ENCODE data around the gene PHETA1. TPM values are rescaled to one million over a fixed set of nuclear protein-coding genes. Genes with fewer than 3 reads are reported as not detected.

Gene PHETA1
- total RNA-seq, 5 donors from 2014 or later (not counting 1 experiment from before 2014, with no cell fraction given), result 1.4 to 6.2 (median 5.4) TPM

- Mint-ChIP-seq H3K27me3 (no peaks in the 10 kb centered on the region), H3K27ac (peak overlapping the region; percentile 95 to 96), H3K4me1 (peaks cover 63 to 79% (median 74%) of the 10 kb centered on the region in 3 donors), H3K9me3 (no peaks in the 10 kb centered on the region), H3K4me3 (peak overlapping the region in 1 of 3 donors; percentile 85), H3K36me3 (peaks cover 25% of the 10 kb centered on the region)
- Histone ChIP-seq H3K9me3 (no peaks in the 10 kb centered on the region), H3K4me1 (ENCODE audit: control insufficient read depth in 1 of 2, extremely low read depth in 1 of 2, insufficient read depth in 2 of 2, low read length in 2 of 2) (peaks cover 39 to 72% of the 10 kb centered on the region in 2 experiments), H3K27me3 (replicated peaks in 1 of 2; ENCODE audit: control insufficient read depth in 2 of 2, extremely low read depth in 1 of 2, insufficient read depth in 2 of 2, low read length in 1 of 2) (no peaks in the 10 kb centered on the region), H3K36me3 (ENCODE audit: control insufficient read depth in 2 of 2, extremely low read depth in 1 of 2, insufficient read depth in 1 of 2, low read length in 1 of 2) (peaks cover 0 to 10% of the 10 kb centered on the region in 2 donors), H3K27ac (ENCODE audit: low read length) (no peak overlapping the region), H3K4me3 (ENCODE audit: control insufficient read depth in 1 of 2, extremely low read depth in 1 of 2, low read length in 1 of 2) (peak overlapping the region in 1 of 2 donors; percentile 18)
- CTCF ChIA-PET, result interaction anchor here (0.6 to 3.4 kb wide), 4 partner anchors 38 to 41 kb away, joined by 3 to 39 read pairs (median 3); no protein-coding TSS in a partner anchor
- DNase-seq (no peak), ATAC-seq (replicated peaks in 1 of 4) (no peak)
- WGBS (ENCODE audit: insufficient coverage), result 98% methylated on average over 7 of the region's 12 CpGs
- POLR2A ChIA-PET, result interaction anchor here (0.5 to 1.4 kb wide), 3 partner anchors 16 to 1525 kb away, joined by 3 to 6 read pairs (median 3); no protein-coding TSS in a partner anchor
Measured at GRCh38 chr12:111413442-111414086, 44.7 kb upstream of the PHETA1 start.

- H3K36me3 ChIP-seq (ENCODE audit: control insufficient read depth in 2 of 2, extremely low read depth in 1 of 2, insufficient read depth in 1 of 2, low read length in 1 of 2), result peaks cover 0 to 12% of the 10 kb centered on the region in 2 donors
- no peaks in the 10 kb centered on the region for H3K27me3 Mint-ChIP-seq
- peaks cover 69 to 85% (median 80%) of the 10 kb centered on the region in 3 donors for H3K4me1 Mint-ChIP-seq
- peaks cover 25% of the 10 kb centered on the region for H3K36me3 Mint-ChIP-seq
- no peaks in the 10 kb centered on the region for H3K9me3 ChIP-seq
- H3K9me3 Mint-ChIP-seq, result no peaks in the 10 kb centered on the region
- CTCF ChIA-PET, result interaction anchor here (0.6 to 3.4 kb wide), 10 partner anchors 13 to 39 kb away, joined by 3 to 39 read pairs (median 4); no protein-coding TSS in a partner anchor
- H3K4me1 ChIP-seq (ENCODE audit: control insufficient read depth in 1 of 2, extremely low read depth in 1 of 2, insufficient read depth in 2 of 2, low read length in 2 of 2), result peaks cover 45 to 79% of the 10 kb centered on the region in 2 experiments
- ATAC-seq (replicated peaks in 1 of 4), result no peak
- peak overlapping the region; percentile 88 for H3K27ac ChIP-seq (ENCODE audit: low read length)
- H3K27me3 ChIP-seq (replicated peaks in 1 of 2; ENCODE audit: control insufficient read depth in 2 of 2, extremely low read depth in 1 of 2, insufficient read depth in 2 of 2, low read length in 1 of 2), result no peaks in the 10 kb centered on the region
- H3K4me3 Mint-ChIP-seq, result peak overlapping the region in 1 of 3 donors; percentile 85
- peak overlapping the region in 1 of 2 donors; percentile 18 for H3K4me3 ChIP-seq (ENCODE audit: control insufficient read depth in 1 of 2, extremely low read depth in 1 of 2, low read length in 1 of 2)
- no peak for DNase-seq
- WGBS (ENCODE audit: insufficient coverage), result 71% methylated on average over 3 of the region's 6 CpGs
- POLR2A ChIA-PET, result interaction anchor here in 1 of 2 donors (1.2 to 1.4 kb wide), 2 partner anchors 17 to 22 kb away, joined by 3 to 6 read pairs; no protein-coding TSS in a partner anchor
- H3K27ac Mint-ChIP-seq, result peak overlapping the region; percentile 95 to 96
Measured at GRCh38 chr12:111412830-111413441, 44.0 kb upstream of the PHETA1 start.

- peak overlapping the region; percentile 95 to 96 for H3K27ac Mint-ChIP-seq
- H3K27me3 Mint-ChIP-seq, result no peaks in the 10 kb centered on the region
- ATAC-seq (replicated peaks in 1 of 4), result peak; percentile 53 to 66 (median 56)
- peak in 5 of 35 experiments; percentile 9 to 41 (median 26) for DNase-seq
- peak overlapping the region in 2 of 3 donors; percentile 68 to 85 for H3K4me3 Mint-ChIP-seq
- 41% methylated on average over 5 of the region's 15 CpGs for WGBS (ENCODE audit: insufficient coverage)
- Histone ChIP-seq H3K27me3 (replicated peaks in 1 of 2; ENCODE audit: control insufficient read depth in 2 of 2, extremely low read depth in 1 of 2, insufficient read depth in 2 of 2, low read length in 1 of 2) (no peaks in the 10 kb centered on the region), H3K27ac (ENCODE audit: low read length) (peak overlapping the region; percentile 88), H3K9me3 (no peaks in the 10 kb centered on the region), H3K4me3 (ENCODE audit: control insufficient read depth in 1 of 2, extremely low read depth in 1 of 2, low read length in 1 of 2) (no peak overlapping the region), H3K36me3 (ENCODE audit: control insufficient read depth in 2 of 2, extremely low read depth in 1 of 2, insufficient read depth in 1 of 2, low read length in 1 of 2) (peaks cover 0 to 9% of the 10 kb centered on the region in 2 donors), H3K4me1 (ENCODE audit: control insufficient read depth in 1 of 2, extremely low read depth in 1 of 2, insufficient read depth in 2 of 2, low read length in 2 of 2) (peaks cover 49 to 84% of the 10 kb centered on the region in 2 experiments)
- peaks cover 76 to 89% (median 87%) of the 10 kb centered on the region in 3 donors for H3K4me1 Mint-ChIP-seq
- ChIA-PET CTCF (interaction anchor here (0.5 to 3.4 kb wide), 13 partner anchors 12 to 275 kb away, joined by 3 to 39 read pairs (median 4); no protein-coding TSS in a partner anchor), POLR2A (interaction anchor here (0.6 to 1.4 kb wide), 4 partner anchors 19 to 39 kb away, joined by 3 to 6 read pairs (median 6); no protein-coding TSS in a partner anchor)
- H3K36me3 Mint-ChIP-seq, result peaks cover 22% of the 10 kb centered on the region
- H3K9me3 Mint-ChIP-seq, result no peaks in the 10 kb centered on the region
Measured at GRCh38 chr12:111412007-111412829, 43.3 kb upstream of the PHETA1 start.

- ATAC-seq (replicated peaks in 1 of 4) (no peak), DNase-seq (no peak)
- H3K9me3 ChIP-seq, result no peaks in the 10 kb centered on the region
- peaks cover 49 to 89% of the 10 kb centered on the region in 2 experiments for H3K4me1 ChIP-seq (ENCODE audit: control insufficient read depth in 1 of 2, extremely low read depth in 1 of 2, insufficient read depth in 2 of 2, low read length in 2 of 2)
- peak overlapping the region in 1 of 3 donors; percentile 85 for H3K4me3 Mint-ChIP-seq
- H3K27me3 Mint-ChIP-seq, result no peaks in the 10 kb centered on the region
- peaks cover 81 to 88% (median 86%) of the 10 kb centered on the region in 3 donors for H3K4me1 Mint-ChIP-seq
- 95% methylated on average over 3 of the region's 8 CpGs for WGBS (ENCODE audit: insufficient coverage)
- no peaks in the 10 kb centered on the region for H3K27me3 ChIP-seq (replicated peaks in 1 of 2; ENCODE audit: control insufficient read depth in 2 of 2, extremely low read depth in 1 of 2, insufficient read depth in 2 of 2, low read length in 1 of 2)
- no peak overlapping the region for H3K4me3 ChIP-seq (ENCODE audit: control insufficient read depth in 1 of 2, extremely low read depth in 1 of 2, low read length in 1 of 2)
- CTCF ChIA-PET, result interaction anchor here (0.5 to 3.4 kb wide), 8 partner anchors 13 to 276 kb away, joined by 3 to 39 read pairs (median 5); no protein-coding TSS in a partner anchor
- peaks cover 18% of the 10 kb centered on the region for H3K36me3 Mint-ChIP-seq
- H3K9me3 Mint-ChIP-seq, result no peaks in the 10 kb centered on the region
- H3K27ac ChIP-seq (ENCODE audit: low read length), result peak overlapping the region; percentile 88
- H3K27ac Mint-ChIP-seq, result peak overlapping the region; percentile 69 to 96
- peaks cover 0 to 6% of the 10 kb centered on the region in 2 donors for H3K36me3 ChIP-seq (ENCODE audit: control insufficient read depth in 2 of 2, extremely low read depth in 1 of 2, insufficient read depth in 1 of 2, low read length in 1 of 2)
- POLR2A ChIA-PET, result interaction anchor here in 1 of 2 donors (0.7 to 1.2 kb wide), 2 partner anchors 23 to 40 kb away, joined by 3 to 5 read pairs; no protein-coding TSS in a partner anchor
Measured at GRCh38 chr12:111411185-111411764, 42.4 kb upstream of the PHETA1 start.

- ChIA-PET POLR2A (interaction anchor here in 1 of 2 donors (0.7 kb wide), 1 partner anchor 24 kb away, joined by 5 read pairs; no protein-coding TSS in a partner anchor), CTCF (interaction anchor here in 1 of 2 donors (1.1 to 3.4 kb wide), 3 partner anchors 13 to 41 kb away, joined by 3 to 39 read pairs (median 7); no protein-coding TSS in a partner anchor)
- peak overlapping the region; percentile 88 for H3K27ac ChIP-seq (ENCODE audit: low read length)
- peaks cover 0 to 4% of the 10 kb centered on the region in 2 donors for H3K36me3 ChIP-seq (ENCODE audit: control insufficient read depth in 2 of 2, extremely low read depth in 1 of 2, insufficient read depth in 1 of 2, low read length in 1 of 2)
- H3K27me3 ChIP-seq (replicated peaks in 1 of 2; ENCODE audit: control insufficient read depth in 2 of 2, extremely low read depth in 1 of 2, insufficient read depth in 2 of 2, low read length in 1 of 2), result no peaks in the 10 kb centered on the region
- peak overlapping the region in 2 of 3 donors; percentile 6 to 85 for H3K4me3 Mint-ChIP-seq
- no peaks in the 10 kb centered on the region for H3K9me3 Mint-ChIP-seq
- H3K9me3 ChIP-seq, result no peaks in the 10 kb centered on the region
- peaks cover 15% of the 10 kb centered on the region for H3K36me3 Mint-ChIP-seq
- DNase-seq, result no peak
- 76% methylated on average over 9 of the region's 12 CpGs for WGBS (ENCODE audit: insufficient coverage)
- ATAC-seq (replicated peaks in 1 of 4), result no peak
- H3K4me1 Mint-ChIP-seq, result peaks cover 81 to 85% (median 83%) of the 10 kb centered on the region in 3 donors
- H3K4me3 ChIP-seq (ENCODE audit: control insufficient read depth in 1 of 2, extremely low read depth in 1 of 2, low read length in 1 of 2), result peak overlapping the region in 1 of 2 donors; percentile 44
- H3K27ac Mint-ChIP-seq, result peak overlapping the region; percentile 80 to 81
- H3K27me3 Mint-ChIP-seq, result no peaks in the 10 kb centered on the region
- H3K4me1 ChIP-seq (ENCODE audit: control insufficient read depth in 1 of 2, extremely low read depth in 1 of 2, insufficient read depth in 2 of 2, low read length in 2 of 2), result peaks cover 49 to 89% of the 10 kb centered on the region in 2 experiments
Measured at GRCh38 chr12:111410431-111411184, 41.7 kb upstream of the PHETA1 start.
